ENCODE measurements around the gene ZNF492. TPM values are rescaled to one million over a fixed set of nuclear protein-coding genes. Genes with fewer than 3 reads are reported as not detected.

Gene ZNF492
- total RNA-seq, 1 experiment from 2014 or later = 3.0 TPM

- Histone ChIP-seq H4K20me1 (ENCODE audit: low read length) (no peaks in the 10 kb centered on the region), H3K4me2 (ENCODE audit: low read length) (no peak overlapping the region), H3F3A (ENCODE audit: low read length, unreplicated experiment) (no peaks in the 10 kb centered on the region), H3K9me2 (replicated peaks; ENCODE audit: low read length) (no peaks in the 10 kb centered on the region), H3K9me3 (ENCODE audit: low read length) (peaks cover 7% of the 10 kb centered on the region; the same call in 1 of the 2 replicates), H3K4me1 (ENCODE audit: insufficient read depth, low read length) (no peaks in the 10 kb centered on the region), H3K27ac (ENCODE audit: low read length) (no peak overlapping the region), H3K27me3 (ENCODE audit: low read length) (no peaks in the 10 kb centered on the region), H3K36me3 (ENCODE audit: low read depth, low read length) (no peaks in the 10 kb centered on the region), H2AFZ (ENCODE audit: low read length) (no peak overlapping the region), H3K9ac (ENCODE audit: low read length) (no peak overlapping the region), H3K79me2 (ENCODE audit: low read length) (no peaks in the 10 kb centered on the region), H3K4me3 (ENCODE audit: low read length) (no peak overlapping the region)
- CTCF ChIA-PET = no interaction called here
- intact Hi-C loops (cut with micrococcal nuclease) = no loop called here
- no peak for TF ChIP-seq EZH2 (IDR thresholded peaks at IDR 0.05; ENCODE audit: low read length, unreplicated experiment)
- no peak for TF ChIP-seq CTCF (conservative IDR thresholded peaks at IDR 0.05; ENCODE audit: low read depth, low read length)
- no peak for TF ChIP-seq EZH2phosphoT487 (IDR thresholded peaks at IDR 0.05; ENCODE audit: borderline replicate concordance, low read length)
- BruUV-seq (replicated peaks) = no TSS peak
- POLR2A ChIA-PET (ENCODE audit: unreplicated experiment) = no interaction called here
- ATAC-seq (no peak), DNase-seq (no peak)
Measured at GRCh38 chr19:22609630-22610029, 24.5 kb upstream of the ZNF492 start.

- ChIA-PET POLR2A (ENCODE audit: unreplicated experiment) (no interaction called here), CTCF (no interaction called here)
- ATAC-seq = no peak
- Histone ChIP-seq H3K4me2 (ENCODE audit: low read length) (no peak overlapping the region), H3K79me2 (ENCODE audit: low read length) (no peaks in the 10 kb centered on the region), H2AFZ (ENCODE audit: low read length) (no peak overlapping the region), H3K9me2 (replicated peaks; ENCODE audit: low read length) (no peaks in the 10 kb centered on the region), H3K4me1 (ENCODE audit: insufficient read depth, low read length) (no peaks in the 10 kb centered on the region), H3K9ac (ENCODE audit: low read length) (no peak overlapping the region), H3K9me3 (ENCODE audit: low read length) (peaks cover 6% of the 10 kb centered on the region; the same call in 1 of the 2 replicates), H3F3A (ENCODE audit: low read length, unreplicated experiment) (no peaks in the 10 kb centered on the region), H3K36me3 (ENCODE audit: low read depth, low read length) (no peaks in the 10 kb centered on the region), H3K27ac (ENCODE audit: low read length) (no peak overlapping the region), H4K20me1 (ENCODE audit: low read length) (no peaks in the 10 kb centered on the region), H3K27me3 (ENCODE audit: low read length) (no peaks in the 10 kb centered on the region), H3K4me3 (ENCODE audit: low read length) (no peak overlapping the region)
- DNase-seq = no peak
- intact Hi-C loops (cut with micrococcal nuclease) = no loop called here
- TF ChIP-seq EZH2phosphoT487 (IDR thresholded peaks at IDR 0.05; ENCODE audit: borderline replicate concordance, low read length) (no peak), EZH2 (IDR thresholded peaks at IDR 0.05; ENCODE audit: low read length, unreplicated experiment) (no peak), CTCF (conservative IDR thresholded peaks at IDR 0.05; ENCODE audit: low read depth, low read length) (no peak)
- no TSS peak for BruUV-seq (replicated peaks)
Measured at GRCh38 chr19:22610121-22610520, 24.0 kb upstream of the ZNF492 start.

- Histone ChIP-seq H3F3A (ENCODE audit: low read length, unreplicated experiment) (no peaks in the 10 kb centered on the region), H3K9me3 (ENCODE audit: low read length) (peaks cover 3% of the 10 kb centered on the region; the same call in 1 of the 2 replicates), H3K36me3 (ENCODE audit: low read depth, low read length) (no peaks in the 10 kb centered on the region), H3K4me3 (ENCODE audit: low read length) (no peak overlapping the region), H3K4me1 (ENCODE audit: insufficient read depth, low read length) (no peaks in the 10 kb centered on the region), H3K4me2 (ENCODE audit: low read length) (no peak overlapping the region), H4K20me1 (ENCODE audit: low read length) (no peaks in the 10 kb centered on the region), H3K27ac (ENCODE audit: low read length) (no peak overlapping the region), H3K27me3 (ENCODE audit: low read length) (no peaks in the 10 kb centered on the region), H3K79me2 (ENCODE audit: low read length) (no peaks in the 10 kb centered on the region), H3K9ac (ENCODE audit: low read length) (no peak overlapping the region), H3K9me2 (replicated peaks; ENCODE audit: low read length) (no peaks in the 10 kb centered on the region), H2AFZ (ENCODE audit: low read length) (no peak overlapping the region)
- ATAC-seq = no peak
- DNase-seq = no peak
- ChIA-PET CTCF (no interaction called here), POLR2A (ENCODE audit: unreplicated experiment) (no interaction called here)
- BruUV-seq (replicated peaks) = no TSS peak
- intact Hi-C loops (cut with micrococcal nuclease) = no loop called here
- TF ChIP-seq CTCF (conservative IDR thresholded peaks at IDR 0.05; ENCODE audit: low read depth, low read length) = no peak
- TF ChIP-seq EZH2 (IDR thresholded peaks at IDR 0.05; ENCODE audit: low read length, unreplicated experiment) = no peak
- no peak for TF ChIP-seq EZH2phosphoT487 (IDR thresholded peaks at IDR 0.05; ENCODE audit: borderline replicate concordance, low read length)
Measured at GRCh38 chr19:22612316-22612715, 21.8 kb upstream of the ZNF492 start.
